HG02763 (cell line): ENCODE data around the gene CARD14.
"Not testable (repeated sequence)": the region's sequence is repeated elsewhere in the genome, so short reads cannot be mapped to it uniquely, and the experiment has no call there.

ENCODE experiments used
- ATAC-seq: cut with Tn5 transposase; IDR thresholded peaks from one replicate; pipeline ENCODE4 v1.9.1; 2021; ENCODE audit warnings: mild to moderate bottlenecking, moderate library complexity; ENCODE audit not compliant: unreplicated experiment

Gene CARD14

GRCh38 chr17:80222376-80223141 is 52.7 kb downstream of the CARD14 start:
- no peak for ATAC-seq

DNA sequence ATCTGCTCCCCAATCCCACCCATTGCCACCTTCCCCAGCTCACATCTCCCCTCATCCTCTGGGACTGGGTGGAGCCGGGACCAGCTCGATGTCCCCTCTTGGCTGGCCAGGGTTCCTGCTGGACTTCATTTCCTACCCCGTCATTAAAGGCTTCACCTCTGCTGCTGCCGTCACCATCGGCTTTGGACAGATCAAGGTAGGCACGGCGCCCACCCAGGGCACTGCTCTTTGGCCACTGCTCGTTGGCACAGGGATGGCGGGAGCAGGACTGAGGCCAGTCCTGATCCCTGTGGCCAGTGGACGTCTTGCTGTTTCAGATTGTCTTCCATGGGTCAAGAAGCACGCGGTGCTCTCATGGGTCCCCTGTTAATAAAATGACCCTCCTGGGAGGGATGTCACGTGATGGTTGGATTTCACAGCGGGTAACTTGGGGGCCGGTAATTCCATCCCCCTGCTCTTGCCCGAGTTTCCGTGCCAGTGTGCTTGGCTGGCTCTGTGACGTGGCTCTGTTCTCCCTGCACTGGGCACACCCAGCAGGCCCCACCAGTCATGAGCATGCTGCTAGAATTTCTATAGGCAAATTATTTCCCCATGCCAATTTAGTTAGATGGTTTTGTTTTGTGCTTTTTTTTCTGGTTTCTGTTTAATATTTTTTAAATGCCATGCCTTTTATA is 53.4 kb downstream of the CARD14 start:
- no peak for ATAC-seq

- no peak for ATAC-seq
Measured at GRCh38 chr17:80223838-80224497, 54.1 kb downstream of the CARD14 start.

DNA sequence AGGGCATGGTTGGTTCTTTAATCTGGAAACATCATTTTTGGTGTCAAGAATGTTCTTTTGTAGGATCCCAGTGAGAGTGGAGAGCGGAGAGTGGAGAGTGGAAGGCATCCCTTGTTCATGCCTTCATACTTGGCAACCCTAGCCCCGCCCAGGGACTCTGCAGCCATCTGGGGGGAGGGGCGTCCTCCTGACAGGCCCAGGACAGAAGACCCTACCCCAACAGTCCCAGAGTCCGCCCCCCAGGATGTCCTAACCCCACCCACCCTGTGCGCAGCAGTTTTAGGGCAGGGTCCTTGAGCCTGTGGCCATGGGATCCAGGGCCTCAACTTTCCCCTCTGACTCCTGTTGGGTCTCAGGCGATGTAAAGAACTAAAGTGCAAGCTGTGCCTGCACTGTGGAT is 54.9 kb downstream of the CARD14 start:
- no peak for ATAC-seq

GRCh38 chr17:80225230-80225629 is 55.4 kb downstream of the CARD14 start:
- ATAC-seq: no peak

- ATAC-seq: no peak
Measured at GRCh38 chr17:80227156-80227555, 57.3 kb downstream of the CARD14 start.

DNA sequence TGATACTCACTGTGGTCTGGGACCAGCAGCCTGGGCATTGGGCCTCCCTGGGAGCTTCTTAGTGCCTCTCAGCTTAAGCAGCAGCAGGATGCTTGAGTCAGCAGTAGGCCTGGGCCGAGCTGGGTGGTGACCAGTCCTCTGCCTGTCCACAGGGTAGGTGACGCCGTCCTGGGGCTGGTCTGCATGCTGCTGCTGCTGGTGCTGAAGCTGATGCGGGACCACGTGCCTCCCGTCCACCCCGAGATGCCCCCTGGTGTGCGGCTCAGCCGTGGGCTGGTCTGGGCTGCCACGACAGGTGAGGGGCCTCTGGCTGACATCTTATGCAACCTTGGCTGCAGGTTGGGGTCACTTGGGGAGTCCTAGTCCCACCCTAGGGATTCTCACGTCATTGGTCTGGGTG is 57.8 kb downstream of the CARD14 start:
- ATAC-seq: no peak

GRCh38 chr17:80228477-80228876 is 58.6 kb downstream of the CARD14 start:
- ATAC-seq: no peak

GRCh38 chr17:80229011-80229410 is 59.2 kb downstream of the CARD14 start:
- ATAC-seq: no peak

DNA sequence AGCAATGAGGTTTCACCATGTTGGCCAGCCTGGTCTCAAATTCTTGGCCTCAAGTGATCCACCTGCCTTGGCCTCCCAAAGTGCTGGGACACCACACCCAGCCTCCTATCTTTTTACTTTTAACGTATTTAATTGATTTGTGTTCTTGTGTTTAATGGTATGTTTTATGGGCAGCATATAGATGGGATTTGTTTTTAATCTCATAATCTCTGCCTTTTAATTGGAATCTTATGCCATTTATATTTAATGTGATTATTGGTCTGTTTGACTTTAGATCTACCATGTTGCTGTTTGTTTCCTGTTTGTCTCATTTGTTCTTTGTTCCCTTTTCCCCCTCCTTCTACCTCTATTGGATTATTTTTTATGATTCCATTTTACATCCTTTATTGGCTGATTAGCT is 62.6 kb downstream of the CARD14 start:
- ATAC-seq: no peak

GRCh38 chr17:80233202-80233601 is 63.4 kb downstream of the CARD14 start:
- no peak for ATAC-seq

DNA sequence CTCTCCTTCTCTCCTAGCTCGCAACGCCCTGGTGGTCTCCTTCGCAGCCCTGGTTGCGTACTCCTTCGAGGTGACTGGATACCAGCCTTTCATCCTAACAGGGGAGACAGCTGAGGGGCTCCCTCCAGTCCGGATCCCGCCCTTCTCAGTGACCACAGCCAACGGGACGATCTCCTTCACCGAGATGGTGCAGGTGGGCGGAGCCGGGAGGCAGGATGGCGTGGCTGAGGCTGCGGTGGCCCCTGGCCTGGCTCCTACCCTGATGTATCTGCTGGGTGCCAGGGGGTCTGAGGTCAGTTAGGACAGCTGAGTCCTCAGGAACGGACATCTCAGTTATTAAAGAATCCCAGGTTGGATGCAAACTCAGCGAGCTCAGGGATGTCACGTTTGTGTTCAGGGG is 67.1 kb downstream of the CARD14 start:
- ATAC-seq: no peak

GRCh38 chr17:80237386-80237785 is 67.6 kb downstream of the CARD14 start:
- ATAC-seq: no peak

- no peak for ATAC-seq
Measured at GRCh38 chr17:80242505-80242904, 72.7 kb downstream of the CARD14 start.

DNA sequence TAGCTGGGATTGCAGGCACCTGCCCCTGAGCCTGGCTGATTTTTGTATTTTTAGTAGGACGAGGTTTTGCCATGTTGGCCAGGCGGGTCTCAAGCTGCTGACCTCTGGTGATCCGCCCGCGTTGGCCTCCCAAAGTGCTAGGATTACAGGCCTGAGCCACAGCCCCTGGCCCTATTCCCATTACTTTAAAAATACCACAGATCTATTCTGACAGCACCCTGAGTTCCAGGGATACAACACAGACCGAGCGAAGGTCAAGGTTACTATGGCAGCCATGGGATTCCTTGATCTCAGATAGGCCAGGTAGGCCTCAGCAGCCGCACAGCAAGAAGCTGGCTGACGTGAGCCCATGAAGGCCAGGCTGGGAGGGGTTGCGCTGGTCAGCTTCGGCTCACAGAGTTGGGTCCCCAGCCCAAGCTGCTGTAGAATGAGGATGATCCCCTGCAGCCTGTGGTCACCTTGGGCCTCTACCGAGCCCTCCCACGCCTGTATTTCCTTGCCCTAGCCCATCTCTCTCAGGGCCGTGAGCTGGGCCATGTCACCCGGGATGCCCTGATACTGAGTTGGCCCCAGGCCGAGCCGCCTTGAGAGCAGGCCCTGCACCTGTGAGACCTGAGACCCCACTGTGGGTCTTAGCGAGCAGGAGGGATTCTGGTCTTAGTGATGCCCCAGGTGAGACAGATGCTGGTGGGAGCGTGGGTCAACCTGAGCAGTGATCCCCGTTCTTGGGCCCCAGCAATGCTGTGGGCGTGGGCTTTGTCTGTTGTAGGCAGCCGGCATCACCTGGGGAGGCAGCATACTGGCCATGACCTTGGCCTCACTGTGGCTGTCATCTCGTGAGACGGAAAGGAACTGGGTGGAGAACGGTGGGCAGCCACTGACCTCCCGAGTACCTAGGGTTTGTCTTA is 74.0 kb downstream of the CARD14 start:
- ATAC-seq: no peak

- not testable (repeated sequence) for ATAC-seq
Measured at GRCh38 chr17:80244448-80244847, 74.6 kb downstream of the CARD14 start.

DNA sequence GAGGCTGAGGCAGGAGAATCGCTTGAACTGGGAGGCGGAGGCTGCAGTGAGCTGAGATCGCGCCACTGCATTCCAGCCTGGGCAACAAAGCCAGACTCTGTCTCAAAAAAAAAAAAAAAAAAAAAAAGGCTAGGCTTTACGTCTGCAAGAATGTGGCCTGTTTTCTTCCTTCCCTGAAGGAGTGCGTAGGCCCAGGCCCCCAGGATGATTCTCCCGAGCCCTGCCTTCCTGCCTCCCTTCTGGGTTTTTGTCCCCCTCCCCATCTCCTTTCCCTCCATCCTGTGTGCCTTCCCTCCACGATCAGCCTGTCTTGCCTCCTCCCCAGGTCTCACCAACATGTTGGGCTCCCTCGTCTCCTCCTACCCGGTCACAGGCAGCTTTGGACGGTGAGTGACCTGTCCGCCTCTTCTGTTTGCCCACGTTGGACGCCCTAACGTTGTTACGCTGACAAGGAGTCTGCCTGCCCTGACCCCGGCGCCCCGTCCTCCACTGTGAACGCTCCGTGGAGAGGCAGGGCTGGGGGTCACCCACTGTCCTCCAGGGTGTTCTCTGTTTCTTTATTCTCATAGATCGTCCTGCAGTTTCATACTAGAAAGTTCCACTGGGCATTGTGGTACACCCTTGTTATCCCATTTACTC is 75.2 kb downstream of the CARD14 start:
- no peak for ATAC-seq

- no peak for ATAC-seq
Measured at GRCh38 chr17:80245566-80246265, 75.9 kb downstream of the CARD14 start.

GRCh38 chr17:80246266-80246681 is 76.4 kb downstream of the CARD14 start:
- ATAC-seq: no peak

- ATAC-seq: no peak
Measured at GRCh38 chr17:80246726-80247125, 76.9 kb downstream of the CARD14 start.
